Fibroblast of gingiva (primary cell): ENCODE data around the gene TNNI3.
"Not testable (repeated sequence)": the region's sequence is repeated elsewhere in the genome, so short reads cannot be mapped to it uniquely, and the experiment has no call there.

ENCODE experiments used
- DNase-seq: peaks from one replicate; pipeline ENCODE4 v3.0.0-alpha.2; 2011; ENCODE audit warnings: low read depth

TNNI3 gene

DNA sequence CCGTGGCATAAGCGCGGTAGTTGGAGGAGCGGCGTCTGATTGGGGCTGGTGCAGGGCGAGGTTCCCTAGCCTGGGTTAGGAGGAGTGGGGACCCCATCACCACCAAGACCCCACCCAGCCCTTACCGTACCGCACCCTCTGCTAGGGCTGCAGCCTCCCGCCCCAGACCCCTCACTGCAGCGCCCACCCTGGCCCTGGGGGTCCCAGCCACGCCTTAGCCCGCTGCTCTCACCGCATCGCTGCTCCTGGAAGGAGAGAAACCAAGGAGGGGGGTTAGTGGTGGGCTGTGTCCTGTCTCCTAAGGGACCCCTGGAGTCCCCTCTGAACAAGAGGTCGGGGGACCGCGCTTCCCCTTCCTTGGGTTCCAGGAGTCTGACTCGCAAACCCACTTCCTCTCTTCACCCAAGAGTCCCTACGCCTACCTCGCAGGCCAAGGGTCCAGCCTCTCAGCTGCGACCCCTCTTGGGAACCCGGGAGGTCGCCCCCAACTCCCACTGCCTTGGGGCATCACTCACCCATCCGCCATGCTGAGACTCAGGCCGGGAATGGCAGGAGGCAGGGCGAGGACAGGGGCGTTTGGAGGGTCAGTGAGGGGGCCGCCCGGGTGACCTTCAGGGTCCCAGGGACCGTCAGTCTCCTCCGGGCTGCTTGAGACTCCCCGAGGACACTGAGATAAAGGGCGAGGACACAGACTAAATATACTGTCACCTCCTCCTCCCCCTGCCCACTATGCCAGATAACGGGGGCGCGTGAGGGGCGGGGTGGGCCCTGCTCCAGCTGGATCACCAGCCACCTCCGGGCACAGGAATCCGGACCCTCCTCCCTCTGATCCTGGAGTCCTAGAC is at the start of gene TNNI3:
Gene TNNI3, minus strand, starts transcription at position 669 of the 845 bp plus-strand sequence. Its CDS starts 143 bp downstream, at position 526.
- DNase-seq, result no peak

DNA sequence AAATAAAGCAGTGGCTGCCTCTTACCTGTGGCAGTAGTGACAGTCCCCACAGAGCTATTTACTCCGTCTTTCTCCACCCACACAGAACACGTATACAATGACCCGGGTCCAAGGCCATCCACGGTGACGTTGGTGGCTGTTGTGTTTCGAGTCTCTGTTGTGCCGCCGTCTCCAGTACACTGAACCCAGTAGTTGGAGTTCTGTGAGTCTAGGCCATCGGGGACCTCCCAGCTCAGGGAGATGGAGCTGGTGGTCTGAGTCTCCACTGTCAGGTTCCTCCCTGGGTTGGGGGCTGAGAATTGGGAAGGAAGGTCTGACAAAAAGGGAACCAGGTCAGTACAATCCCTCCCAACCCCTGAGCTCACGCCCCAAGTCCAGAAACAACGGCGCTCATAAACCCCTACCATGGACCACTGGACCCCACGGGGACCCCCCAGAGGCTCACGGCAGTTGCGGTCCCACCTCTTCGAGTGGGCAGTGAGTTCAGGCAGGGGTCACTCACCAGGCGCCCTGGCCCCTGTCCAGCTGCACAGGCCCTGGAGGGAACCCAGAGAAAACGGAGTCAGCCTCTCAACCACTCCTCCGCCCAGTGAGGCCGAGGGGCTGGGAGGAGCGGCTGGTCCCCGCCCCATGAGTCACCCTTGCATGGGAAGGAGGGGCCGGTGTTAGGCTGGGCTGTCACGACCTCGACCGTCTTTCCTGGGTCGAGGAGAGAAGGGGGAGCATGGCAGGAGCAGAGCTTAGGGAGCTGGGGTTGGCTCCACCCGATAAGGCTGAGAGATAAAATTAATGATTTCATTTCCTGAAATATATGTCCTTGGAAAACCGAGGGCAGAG is 49.4 kb upstream of the TNNI3 start:
- DNase-seq, result peak; percentile 60

DNA sequence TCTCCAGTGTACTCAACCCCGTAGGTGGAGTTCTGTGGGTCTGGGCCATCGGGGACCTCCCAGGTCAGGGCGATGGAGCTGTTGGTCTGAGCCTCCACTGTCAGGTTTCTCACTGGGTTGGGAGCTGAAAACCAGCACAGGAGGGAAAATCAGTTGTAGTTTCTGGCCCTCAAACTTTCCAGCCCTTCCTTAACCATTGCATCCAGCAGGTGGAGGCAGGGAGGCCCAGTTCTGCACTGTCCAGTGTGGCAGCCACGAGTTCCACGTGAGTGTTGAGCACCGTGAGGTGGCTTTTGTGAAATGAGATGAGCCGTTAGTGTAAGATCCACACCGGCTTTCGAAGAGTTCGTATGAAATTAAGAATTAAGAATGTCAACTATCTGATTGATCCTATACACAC is 44.7 kb upstream of the TNNI3 start:
- not testable (repeated sequence) for DNase-seq

DNA sequence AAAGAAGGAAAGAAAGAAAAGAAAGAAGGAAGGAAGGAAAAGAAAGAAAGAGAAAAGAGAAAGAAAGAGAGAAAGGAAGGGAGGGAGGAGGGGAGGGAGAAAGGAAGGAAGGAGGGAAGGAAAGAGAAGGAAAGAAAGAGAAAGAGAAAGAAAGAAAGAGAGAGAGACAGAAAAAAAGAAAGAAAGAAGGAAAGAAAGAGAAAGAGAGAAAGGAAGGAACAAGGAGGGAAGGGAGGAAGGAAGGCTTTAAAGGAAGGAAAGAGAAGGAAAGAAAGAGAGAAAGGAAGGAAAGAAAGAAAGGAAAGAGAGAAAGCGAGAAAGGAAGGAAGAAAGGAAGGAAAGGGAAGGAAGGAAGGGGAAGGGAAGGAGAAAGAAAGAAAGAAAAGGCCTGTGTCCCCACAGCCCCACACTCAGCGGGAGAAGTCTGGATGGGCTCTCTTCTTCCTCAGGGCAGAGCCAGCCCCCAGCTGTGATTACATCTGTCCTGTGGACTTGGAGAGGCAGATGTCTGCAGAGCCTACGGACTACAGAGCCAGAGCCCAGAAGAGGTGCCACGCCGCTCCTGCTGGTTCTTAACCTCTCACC is 42.2 kb upstream of the TNNI3 start:
- DNase-seq, result no peak

DNA sequence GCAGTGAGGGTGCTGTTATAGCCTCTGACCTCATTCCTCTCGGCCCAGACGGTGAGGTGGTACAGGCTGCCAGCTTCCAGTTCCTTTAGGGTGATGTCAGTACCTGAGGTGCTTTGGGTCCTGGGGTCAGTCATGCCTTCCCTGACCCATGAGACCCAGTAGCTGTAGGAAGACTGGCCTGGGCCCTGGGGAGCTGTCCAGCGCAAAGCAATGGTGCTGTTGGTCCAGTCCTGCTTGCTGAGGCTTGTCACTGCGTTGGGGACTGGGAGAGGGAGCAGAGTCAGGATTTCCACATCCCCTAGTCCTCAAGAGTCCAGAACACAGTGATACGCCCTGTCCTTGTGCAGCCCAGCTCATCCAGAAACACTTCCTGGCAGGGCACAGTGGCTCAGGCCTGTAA is 41.1 kb upstream of the TNNI3 start:
- DNase-seq, result no peak

DNA sequence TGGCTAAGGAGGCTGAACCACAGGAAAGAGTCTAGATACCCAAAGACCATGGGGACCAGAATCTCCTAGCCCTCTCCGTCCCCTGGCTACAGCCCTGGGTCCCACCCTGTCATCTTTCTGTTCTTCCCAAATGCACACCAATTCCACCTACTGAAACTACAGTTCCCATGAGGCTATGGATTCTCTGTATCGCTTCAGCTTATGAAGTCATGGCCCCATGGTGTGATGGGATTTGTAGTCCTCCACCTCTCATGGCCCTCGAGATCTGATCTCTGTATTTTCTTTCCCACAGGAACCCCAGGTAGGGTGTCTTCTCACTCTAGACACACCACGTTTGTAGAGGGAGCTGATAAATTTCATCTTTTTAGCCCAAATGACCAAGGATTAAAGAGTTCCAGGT is 40.0 kb upstream of the TNNI3 start:
- DNase-seq, result no peak

DNA sequence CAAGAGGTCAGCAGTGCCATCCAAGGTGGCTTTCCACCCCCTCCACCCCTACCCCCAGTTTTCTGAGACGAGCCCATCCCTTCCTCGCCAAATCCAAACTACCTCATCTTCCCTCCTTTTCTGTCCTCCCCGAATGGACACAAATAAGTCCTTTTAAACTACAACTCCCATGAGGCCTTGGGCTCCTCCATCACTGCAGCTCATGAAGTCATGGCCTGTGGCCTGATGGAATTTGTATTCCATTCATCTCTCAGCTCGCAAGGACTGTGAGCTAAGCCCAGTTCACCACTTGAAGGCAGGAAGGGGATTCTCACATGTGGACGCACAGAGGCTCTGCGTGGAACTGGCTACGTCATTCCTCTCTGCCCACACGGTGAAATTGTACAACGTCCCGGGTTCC is 39.3 kb upstream of the TNNI3 start:
- no peak for DNase-seq

DNA sequence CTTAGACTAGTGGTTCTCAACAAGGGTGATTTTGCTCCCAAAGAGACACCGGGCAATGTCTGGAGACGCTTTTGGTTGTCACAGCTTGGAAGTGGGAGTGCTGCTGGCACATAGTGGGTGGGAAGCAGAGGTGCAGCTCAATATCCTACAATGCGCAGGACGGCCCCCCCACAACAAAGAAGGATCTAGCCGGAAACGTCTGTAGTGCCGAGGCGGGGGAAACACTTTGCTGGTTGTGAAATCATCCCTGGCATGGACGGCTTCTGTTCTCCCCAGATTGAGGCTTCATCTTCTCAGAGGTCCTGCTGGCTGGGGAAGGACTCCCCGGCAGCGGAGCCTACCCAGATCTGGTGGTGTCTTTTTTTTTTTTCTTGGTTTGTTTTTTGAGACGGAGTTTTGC is 35.9 kb upstream of the TNNI3 start:
- no peak for DNase-seq

DNA sequence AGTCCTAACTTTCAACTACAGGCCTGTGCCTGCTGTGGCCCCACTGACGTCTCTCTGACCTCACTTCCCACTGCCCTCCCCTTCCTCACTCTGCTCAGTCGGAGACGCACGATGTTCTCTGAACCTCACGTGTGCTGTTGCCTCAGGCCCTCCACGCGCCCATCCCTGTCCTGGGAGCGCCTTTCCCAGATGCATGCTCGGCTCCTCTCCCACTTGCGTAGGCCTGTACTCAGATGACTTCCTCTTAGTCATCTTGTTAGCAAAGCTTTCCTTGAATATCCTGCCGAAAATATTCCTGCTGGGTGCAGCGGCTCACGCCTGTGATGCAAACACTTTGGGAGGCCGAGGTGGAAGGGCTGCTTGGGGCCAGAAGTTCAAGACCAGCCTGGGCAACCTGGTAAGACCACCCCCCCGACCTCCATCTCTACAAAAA is 31.9 kb upstream of the TNNI3 start:
- DNase-seq, result peak; percentile 92

DNA sequence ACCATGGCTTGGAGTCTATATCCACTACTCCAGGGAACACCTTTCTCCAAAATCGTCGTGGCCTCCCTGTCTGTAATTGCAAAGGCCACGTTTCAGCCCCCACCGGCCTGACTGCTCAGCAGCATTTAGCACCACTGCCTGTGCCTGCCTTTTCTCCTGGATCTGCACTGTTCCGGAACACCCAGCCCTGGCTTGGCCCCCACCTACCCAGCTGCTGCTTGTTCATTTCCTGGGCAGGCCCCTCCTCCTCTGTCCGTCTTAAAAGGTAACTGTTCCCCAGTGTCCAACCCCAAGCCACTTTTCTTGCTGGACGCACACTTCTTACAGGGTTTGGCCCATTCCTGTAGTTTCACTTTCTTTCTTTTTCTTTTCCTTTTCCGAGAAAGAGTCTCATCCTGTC is 31.1 kb upstream of the TNNI3 start:
- DNase-seq, result no peak

DNA sequence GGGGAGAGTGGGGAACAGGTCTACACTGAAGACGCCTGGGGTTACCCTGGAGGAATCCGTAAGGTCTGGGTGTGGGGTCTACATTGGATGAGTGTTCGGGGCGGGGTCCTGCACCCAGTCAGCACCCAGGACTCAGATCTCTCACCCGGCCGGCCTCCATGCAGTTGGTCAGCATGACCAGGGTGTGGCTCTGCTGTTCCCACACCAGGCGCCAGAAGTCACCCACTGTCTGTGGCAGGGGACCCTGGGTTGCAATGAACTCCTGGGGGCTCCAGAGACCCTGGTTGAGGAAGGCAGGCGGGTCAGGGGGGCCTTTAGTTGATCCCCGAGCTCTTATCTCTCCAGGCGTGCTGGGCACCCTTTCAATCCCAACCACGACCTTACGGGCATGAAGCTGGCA is 28.5 kb upstream of the TNNI3 start:
- no peak for DNase-seq

DNA sequence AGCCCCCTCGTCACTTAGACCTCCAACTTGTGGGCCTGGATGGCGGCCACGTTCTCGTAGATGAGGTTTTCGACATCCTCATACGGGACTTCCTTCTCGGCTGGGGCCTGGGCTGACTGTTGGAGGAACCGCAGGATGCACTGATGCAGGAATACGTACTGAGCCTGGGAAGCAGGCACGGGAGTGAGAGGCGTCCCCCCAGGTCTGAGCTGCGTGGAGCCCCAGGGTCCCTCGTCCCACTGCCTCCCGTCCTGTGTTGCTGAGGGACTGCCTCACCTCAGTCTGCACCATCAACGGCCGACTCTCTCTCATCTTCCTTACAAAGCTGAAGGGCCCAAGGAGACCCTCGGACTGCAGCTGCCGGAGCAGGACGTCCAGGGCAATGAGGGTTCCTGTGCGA is 24.2 kb upstream of the TNNI3 start:
- DNase-seq, result no peak

DNA sequence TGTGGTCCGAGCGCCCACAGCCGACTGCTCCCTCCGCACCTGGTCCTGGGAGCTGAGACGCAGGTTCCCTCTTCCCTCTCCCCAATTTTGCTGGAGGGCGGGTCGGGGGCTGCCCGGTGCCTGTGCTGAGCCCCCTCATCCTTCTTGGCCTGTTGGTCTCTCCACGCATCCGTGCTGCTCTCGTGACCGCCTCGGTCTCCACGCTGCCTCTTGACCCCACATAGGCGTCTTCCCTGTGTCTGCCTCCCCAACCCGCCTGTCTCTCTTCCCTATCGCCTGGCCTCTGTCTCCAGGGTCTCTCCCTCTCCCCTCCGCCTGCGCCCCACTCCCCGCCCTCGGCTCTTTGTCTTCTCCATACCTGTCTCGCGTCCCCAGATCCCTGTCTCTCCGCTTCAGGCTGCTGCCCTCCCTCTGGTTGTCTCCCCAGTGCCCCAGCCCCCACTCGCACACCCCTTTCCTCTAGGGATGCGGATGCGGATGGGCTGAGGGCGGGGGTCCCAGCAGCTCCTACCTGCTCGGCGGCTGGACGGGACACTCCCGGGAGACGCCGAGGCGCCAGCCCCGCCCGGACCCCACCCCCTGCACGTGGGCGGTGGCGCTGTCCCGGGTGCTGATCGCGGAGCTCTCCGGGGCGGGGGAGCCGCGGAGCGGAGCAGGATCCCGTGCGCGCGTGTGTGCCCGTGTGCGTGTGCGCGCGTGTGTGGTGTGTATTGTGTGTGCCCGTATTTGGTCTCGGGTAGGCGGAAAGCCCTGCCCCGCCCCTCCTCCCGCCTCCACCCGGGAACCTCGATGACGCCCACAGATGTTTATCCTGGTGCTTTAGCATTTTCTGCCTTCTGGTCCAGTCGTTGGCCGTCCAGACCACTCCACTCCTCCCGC is 22.3 kb upstream of the TNNI3 start, which contains the start of gene SYT5:
Gene SYT5, minus strand, starts transcription at position 684 of the 879 bp plus-strand sequence. CDS start 1,248 bp downstream, outside the sequence.
- no peak for DNase-seq

DNA sequence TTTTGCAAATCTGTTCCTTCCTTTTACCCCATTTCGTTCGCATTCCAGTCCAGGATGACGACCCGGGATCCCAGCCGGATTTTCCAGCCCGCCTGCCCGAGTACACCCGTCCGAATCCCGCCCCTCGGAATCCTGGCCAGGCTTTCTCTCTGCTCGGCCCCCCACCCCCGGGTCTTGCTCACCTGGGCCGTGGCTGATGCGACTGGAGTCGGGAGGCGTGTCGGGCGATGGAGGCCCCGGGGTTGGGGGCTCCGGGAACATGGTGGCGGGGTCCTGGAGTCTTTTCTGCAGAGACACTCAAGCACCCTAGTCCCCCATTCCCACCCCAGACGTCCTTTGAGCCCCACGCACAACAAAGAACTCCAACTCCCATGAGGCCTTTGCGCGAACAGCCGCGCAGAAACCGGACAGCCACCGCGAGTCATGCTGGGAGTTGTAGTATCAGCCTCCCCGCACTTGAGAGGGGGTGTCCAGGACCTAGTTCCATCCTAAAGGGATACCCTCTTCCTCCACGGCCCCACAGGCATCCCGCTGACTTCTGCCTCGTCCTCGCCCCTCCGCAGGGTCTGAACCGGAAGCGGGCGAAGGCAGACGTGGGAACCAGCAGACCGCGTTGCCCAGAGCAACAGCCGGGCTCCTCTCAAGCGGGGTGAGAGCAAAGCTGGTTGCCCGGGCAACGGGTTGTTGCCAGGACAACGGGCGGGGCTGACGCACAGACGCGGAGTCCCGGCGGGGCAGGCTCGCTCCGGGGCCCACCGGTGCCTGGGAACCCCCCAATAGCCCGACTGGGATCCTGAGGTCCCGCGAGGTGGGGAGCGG is 21.5 kb upstream of the TNNI3 start:
- DNase-seq, result peak; percentile 75

DNA sequence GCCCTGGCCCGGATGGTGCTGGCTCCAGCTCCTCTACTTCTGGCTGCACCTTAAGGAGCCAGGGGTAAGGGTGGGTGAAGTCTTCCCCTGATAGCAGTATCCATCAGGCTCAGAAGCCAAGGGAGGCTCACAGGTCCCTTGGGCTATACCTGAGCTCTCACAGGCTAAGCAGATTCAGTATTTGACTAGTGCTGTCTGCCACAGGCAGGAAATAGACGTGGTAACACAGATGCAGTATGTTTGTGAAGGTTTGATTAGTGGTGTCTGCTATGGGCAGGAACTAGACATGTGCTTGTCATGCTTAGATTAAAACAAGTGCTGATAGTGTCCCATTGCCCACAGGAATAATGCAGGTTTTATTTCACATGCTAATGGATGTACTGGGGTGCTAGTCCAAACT is 18.5 kb upstream of the TNNI3 start:
- no peak for DNase-seq

DNA sequence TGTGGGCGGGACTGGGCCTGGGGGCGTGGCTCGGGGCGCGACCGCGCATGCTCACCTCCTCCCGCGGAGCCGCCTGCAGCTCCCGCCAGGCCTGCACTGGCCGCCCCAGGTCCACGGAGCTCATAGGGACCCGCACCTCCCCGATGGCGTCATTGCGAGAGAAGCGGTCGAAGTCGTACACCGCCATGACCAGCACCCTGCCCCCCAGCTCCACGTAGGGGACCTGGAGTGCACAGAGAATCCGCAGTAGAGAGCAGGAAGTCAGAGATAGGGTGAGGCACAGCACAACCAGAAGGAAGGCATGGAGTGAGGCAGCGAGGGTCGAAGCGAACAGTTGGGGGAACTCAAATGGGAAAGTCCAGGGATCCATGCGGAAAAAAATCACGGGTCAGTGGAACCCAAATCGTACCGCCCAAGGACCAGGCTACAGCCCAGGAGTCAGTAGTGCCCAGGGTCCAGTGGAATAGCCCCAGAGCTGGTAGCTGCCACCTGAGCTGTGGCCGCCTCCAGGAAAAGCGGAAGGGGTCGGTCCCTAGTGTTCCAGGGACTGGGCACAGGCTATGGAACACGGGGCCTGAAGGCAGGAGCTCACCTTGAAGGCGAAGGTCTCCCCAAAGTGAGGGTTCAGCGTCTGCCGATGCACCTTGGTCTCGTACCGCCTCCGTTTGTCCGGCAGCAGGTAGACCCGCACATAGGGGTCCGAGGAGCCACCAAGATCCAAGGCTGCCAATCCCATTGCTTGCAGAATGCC is 17.8 kb upstream of the TNNI3 start:
- no peak for DNase-seq

DNA sequence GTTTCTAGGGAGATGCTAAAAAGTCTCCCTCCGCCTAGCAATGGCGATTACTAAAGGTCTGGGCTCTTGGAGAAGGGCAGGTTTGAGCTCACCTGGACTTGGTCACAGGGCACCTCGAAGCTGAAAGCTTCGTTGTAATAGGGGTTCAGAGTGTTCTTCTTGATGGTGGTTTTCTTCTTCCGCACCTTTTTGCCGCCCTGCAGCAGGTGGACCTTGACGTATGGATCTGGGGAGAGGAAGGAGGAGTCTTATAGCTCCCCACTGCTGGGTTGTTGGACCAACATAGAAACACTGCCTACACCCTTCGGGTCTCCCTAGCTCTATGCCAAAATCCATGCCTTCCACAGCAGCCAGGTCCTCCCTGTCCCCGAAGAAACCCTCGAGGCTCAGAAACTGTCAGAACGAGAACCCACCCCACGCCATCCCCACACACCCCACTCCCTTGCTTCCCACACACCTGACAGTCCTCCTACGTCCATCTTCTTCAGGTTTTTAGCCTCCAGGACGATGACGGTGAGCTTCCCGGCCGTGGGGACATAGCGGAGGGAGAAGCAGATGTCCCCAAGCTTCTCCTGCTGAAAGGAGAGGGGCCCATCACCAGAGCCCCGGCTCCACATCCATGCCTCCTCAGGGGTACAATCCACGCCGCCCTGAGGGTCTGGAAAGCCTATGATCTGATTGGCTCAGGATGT is 17.0 kb upstream of the TNNI3 start:
- no peak for DNase-seq

DNA sequence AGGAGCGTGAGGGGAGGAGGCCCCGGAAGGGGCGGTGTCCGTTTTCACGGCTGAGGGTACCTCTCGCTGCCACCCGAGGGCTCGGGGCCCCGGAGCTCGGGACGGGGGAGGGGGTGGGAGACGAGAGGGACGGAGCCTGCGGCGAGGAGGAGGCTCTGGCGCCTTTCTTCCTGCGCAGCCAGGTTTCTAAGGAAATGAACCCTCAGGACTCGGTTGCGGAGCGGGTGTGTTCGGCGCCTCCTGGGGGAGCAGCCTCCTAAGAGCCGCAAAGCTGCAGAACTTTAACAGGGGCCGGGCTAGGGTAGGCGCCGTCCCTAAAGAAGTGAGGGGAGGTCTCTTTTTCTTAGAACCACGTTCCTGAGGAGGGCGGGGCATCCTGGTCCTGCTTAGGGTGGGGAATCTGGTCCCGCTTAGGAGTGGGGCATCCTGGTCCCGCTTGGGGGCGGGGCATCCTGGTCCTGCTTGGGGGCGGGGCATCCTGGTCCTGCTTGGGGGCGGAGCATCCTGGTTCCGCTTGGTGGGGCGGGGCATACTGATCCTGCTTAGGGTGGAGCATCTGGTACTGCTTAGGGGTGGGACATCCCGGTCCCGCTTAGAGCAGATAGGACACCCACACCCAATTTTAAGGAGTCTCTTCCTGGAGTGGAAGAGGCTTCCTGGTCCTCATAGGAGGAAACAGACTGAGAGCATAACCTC is 16.3 kb upstream of the TNNI3 start:
- peak; percentile 62 for DNase-seq
